ENCODE measurements around the gene ADAMTS14.

- TF ChIP-seq CTCF (IDR thresholded peaks at IDR 0.05; ENCODE audit: low read depth, low read length, poor library complexity, severe bottlenecking) = no peak
- no peak for TF ChIP-seq EZH2phosphoT487 (IDR thresholded peaks at IDR 0.05; ENCODE audit: borderline replicate concordance, low read length)
These were observed 5.9 kb downstream of the ADAMTS14 start for GRCh38 chr10:70678250-70678635.

Data from DOHH2 (cell line).